AG08395 (cell line): ENCODE results near the gene FIZ1.

Experiments used
- DNase-seq: peaks from one replicate; pipeline ENCODE4 v3.0.0; 2012; ENCODE audit warnings: mixed read lengths, low spot score

Gene FIZ1

DNA sequence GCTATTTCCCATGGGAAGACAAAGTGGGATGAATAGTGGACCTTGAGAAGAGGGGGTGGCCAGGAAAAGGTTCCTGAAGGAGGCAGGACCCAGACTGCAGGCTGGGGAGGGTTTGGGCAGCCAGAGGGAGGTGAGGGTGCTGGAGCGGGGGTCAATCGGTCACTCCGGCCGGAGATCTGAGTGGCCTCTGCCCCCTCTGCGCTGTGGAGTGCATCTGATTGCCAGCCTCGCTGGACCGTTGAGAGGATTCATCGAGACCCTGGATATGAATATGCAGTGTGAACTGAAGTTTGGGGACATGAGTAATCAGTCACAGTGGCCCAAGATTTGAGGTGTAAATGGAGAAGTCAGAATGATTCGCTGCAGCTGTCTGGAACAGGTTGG, 36.0 kb upstream of the FIZ1 start:
- DNase-seq, result no peak

DNA sequence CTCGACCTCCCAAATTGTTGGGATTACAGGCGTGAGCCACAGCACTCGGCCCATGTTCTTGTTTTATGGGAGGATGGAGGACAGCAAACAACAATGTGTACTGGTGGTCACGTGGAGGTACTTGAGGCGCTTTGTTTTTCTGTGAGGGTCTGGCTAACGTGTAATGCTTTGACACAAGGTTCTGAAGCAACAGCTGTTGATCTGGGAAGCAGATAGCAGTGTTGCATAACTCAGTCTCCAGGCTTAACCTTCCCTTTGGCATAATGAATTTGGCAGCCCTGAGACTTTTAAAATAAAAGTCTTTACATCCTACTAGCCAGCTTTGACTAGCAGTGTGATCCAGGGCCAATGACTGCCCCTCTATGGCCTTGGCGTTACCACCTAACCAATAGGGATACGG, 34.5 kb upstream of the FIZ1 start:
- no peak for DNase-seq

DNA sequence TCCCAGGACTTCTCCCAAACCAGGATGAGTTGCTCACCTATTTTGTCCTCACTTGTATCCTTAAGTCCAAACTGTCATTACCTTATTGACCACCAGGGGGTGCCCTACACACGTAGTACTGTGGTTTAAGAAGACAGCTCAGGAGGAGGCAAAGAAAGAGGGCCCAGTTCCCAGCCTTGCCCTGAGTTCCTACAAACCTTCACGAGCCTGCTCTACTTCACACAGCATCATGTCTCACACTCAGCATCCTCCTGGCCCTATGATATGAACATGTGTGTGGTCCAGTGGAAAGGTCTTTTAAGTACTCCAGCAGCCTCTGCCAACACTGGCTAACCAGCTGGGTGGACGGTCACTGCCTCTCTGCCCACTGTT, 33.1 kb upstream of the FIZ1 start:
- peak; percentile 71 for DNase-seq

DNA sequence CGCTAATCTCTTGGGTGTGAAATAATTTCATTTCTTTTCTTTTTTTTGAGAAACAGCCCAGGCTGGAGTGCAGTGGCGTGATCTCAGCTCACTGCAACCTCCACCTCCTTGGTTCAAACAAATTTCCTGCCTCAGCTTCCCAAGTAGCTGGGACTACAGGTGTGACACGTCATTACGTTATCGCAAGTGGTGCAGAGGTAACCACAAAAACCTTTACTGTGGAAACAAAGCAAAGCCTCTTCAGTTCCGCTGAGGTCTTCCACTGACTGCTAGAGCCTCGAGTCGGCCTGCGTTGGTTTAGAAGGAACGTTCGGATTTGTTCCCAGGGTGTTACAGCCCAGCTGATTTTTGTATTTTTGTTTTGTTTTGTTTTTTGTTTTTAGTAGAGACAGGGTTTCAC, 27.0 kb upstream of the FIZ1 start:
- DNase-seq, result no peak

DNA sequence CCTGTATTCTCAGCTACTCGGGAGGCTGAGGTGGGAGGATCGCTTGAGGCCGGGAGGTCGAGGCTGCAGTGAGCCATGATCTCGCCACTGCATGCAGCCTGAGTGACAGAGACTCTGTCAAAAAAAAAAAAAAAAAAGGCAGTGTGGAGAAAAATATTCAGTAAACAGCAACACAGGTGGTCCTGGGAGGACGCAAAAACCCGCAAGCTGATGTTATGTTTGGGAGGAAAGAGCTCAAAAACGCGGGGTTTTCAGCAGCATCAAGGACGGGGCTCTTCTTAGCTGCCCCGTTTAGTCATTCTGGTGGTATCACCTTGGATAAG, 25.6 kb upstream of the FIZ1 start:
- no peak for DNase-seq

DNA sequence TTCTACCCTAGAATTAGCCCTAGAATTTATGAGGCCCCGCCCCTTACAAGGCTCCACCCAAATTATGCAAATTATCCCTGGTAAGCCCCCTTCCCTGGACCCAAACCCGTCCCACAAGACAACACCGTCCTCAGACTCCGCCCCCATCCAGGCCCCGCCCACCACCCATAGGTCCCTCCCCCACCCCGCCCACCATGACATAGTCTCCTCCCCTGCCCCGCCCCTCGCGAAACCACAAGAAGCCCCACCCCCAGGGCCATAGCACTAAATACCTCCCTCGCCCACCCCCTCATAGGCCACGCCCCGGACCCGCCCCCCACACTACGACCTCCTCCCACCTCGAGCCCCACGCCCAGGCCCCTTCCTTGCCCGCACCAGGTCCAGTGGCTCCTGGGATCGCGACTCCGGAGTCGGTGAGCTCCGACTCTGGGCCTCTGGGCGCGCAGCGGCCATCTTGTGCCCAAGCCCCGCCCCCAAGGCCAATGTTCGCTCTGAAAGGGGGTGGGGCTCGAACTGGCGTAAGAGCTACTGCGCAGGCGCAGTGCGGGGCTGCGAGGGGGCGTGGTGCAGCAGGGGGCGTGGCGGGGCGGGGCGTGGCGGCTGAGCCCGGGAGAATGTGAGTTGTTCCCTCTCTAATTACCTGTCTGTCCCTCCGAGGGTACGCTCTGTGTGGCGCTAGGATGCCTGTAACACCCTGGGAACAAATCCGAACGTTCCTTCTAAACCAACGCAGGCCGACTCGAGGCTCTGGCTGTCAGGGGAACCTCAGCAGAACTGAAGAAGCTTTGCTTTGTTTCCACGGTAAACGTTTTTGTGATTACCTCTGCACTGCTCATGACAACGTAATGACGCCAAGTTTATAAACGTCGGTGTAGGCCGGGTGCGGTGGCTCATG, 25.0 kb upstream of the FIZ1 start, which contains the start of gene ZNF784:
ZNF784 (minus strand) TSS at position 458 of the 895 bp plus-strand sequence; CDS start at position 453, 5 bp downstream.
- peak; percentile 99 for DNase-seq

DNA sequence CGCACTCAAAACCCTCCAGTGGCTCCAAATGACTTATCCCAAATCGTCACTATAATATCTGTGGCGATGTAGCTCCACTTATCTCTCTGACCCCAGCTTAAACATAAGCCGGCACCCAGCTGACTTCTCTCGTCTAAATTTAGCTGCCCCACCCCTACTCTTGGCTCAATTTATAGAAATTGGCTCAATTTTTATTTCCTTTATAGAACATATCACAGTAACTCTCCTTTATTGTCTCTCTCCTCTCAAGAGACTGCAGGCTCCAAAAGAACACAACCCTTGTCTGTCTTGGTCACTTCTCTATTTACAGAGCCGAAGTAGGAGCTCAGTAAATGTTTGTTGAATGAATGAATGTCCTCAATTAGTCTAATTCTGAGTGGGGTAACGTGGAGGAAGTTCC, 24.2 kb upstream of the FIZ1 start:
- no peak for DNase-seq

DNA sequence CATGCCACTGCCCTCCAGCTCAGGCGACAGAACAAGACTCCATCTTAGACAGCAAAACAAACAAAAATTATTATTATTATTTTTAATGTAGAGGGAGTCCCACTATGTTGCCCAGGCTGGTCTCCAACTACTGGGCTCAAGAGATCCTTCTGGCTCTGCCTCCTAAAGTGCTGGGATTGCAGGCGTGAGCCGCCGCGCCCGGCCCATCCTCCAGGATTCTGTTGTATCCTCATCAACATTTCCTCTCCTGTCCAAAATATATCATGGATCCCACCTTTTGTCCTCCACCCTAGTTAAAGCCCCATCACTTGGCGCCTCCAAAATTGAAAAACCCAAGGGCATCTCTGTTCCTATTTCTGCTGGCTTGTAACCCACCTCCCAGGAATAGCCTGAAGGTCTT, 23.8 kb upstream of the FIZ1 start:
- no peak for DNase-seq

DNA sequence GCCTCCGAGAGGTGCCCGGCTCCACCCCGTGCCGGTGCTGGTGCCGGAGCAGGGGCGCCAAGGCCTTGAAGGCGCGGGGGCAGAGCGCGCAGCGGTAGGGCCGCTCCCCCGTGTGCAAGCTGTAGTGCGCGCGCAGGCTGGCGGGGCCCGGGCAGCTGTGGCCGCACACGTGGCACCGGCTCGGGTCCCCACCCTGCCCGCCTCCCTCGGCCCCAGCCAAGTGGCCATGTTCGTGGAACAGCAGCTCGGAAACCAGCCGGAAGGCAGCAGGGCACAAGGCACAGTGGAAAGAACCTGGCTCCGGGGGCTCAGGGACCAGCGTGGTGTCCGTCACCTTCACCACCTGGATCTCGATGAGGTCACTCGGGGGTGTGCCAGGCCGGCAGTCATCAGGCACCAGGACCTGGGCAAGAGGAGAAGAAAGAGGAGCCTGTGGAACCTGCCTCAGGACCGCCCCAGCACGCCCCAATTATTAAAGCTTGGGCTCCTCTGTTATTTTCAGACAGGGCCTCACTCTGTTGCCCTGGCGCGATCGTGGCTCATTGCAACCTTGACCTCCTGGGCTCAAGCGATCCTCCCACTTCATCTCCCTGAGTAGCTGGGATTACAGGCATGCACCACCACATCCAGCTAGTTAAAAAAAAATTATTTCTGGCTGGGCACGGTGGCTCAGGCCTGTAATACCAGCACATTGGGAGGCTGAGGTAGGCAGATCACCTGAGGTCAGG, 23.1 kb upstream of the FIZ1 start:
- no peak for DNase-seq

DNA sequence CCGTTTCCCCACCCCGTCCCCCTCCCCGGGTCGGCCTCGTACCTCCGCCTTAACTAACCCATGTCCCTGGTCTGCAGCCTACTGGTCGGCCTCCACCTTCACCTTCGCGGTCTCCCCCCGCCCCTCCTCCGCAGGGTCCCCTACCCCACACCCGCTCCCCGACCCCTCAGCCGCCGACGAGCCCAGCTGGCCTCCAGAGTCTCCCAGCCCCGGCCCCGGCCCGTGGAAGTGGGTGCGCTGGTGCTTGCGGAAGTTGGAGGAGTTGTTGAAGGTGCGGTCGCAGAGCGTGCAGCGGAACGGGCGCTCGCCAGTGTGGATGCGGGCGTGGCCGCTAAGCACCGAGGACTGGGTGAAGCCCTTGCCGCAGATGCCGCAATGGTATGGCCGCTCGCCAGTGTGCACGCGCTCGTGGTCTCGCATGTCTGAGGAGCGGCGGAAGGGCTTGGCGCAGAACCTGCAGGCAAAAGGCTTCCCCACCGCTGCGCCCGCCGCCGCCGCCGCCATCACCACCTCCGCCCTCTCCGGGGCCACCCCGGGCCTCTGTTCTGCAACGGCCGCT, 22.4 kb upstream of the FIZ1 start:
- no peak for DNase-seq

DNA sequence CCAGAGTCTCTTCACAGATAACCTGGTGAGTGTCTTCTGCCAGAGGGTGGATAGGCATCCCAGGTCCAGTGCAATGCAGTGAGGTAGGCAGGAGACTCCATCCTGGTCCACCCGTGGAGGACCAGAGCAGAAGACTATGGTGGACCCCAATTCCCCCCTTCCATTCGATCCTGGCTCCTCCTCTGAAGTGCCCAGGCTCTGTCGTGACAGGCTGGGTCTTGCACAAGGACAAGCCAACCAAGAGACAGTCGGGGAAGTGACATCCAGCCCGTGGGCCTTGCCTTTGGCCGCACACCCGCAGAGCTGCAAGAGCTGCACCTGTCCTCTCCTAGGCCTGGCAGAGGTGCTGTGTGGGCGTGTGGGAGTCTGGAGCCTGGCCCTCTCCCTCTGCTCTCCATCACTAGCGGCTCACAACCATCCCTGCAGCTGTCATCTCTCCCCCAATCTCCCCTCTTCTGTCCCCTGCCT, 21.9 kb upstream of the FIZ1 start:
- DNase-seq, result no peak

DNA sequence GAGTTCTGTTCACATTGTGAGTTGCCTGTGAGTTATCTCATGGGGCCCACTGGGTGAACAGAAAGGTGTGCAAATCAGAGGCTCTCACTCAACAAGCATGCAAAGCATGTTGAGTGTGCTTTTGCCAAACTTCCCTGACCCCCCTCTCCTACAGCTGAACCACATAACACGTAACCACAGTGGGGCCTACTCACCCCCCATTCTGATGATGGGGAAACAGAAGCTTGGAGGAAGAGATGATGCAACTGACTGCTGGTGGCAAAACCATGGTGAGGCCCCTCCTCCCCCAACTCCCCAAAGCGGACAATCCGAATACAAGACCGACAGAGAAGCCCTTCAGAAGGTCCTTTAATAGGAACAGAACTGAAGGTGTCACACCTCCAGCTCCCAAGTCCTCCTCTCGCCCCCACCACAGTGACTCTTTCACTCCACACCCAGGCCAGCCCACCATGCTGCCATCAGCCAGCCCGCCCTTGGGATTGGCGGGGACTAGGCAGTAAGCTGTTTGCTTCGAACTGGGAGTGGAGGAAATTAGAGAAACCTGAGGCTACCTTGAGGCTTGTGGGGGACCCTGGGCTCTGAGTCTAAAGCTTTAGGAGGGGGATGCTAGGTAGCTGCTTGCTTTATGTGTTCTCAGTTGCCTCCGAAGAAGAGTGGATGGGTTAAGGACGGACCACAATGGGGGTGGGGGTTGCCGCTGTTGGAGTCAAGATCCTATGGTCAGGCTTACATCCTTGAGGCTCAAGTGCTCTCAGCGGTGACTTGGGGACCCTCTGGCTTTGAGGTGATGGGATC, 21.3 kb upstream of the FIZ1 start:
- DNase-seq, result no peak

DNA sequence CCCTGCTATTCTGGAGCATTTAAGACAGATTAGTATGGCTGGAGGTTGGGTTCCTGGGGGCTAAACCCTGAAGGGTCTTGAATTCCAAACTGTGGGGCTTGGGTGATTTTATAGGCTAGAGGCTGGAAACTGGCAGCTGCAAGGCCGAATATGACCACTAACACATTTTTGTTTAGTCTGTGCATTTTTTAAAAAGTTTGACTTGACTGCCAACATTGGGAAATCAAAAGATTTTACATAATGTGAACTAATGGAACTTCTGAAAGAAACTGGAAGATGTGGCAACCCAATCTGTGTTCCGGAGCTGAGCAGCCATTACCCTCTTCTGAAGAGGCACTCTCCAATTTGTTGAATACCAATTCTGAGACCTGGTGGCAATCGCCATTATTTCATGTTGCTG, 20.0 kb upstream of the FIZ1 start:
- DNase-seq, result peak; percentile 29

DNA sequence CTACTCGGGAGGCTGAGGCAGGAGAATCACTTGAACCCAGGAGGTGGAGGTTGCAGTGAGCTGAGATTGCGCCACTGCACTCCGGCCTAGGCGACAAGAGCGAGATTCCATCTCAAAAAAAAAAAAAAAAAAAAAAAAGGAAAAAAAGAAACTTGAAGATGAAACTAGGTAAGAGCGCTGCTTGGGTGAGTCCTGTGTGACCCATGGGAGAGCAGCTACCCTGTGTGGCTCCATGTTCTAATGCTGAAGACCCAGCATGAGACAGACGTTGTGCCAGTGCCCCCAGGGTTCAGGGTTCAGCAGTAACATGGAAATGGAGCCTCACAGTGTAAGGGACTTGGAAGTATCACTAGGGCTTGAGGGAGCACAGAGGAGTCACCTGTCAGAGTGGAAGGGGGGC, 19.1 kb upstream of the FIZ1 start:
- DNase-seq, result no peak

DNA sequence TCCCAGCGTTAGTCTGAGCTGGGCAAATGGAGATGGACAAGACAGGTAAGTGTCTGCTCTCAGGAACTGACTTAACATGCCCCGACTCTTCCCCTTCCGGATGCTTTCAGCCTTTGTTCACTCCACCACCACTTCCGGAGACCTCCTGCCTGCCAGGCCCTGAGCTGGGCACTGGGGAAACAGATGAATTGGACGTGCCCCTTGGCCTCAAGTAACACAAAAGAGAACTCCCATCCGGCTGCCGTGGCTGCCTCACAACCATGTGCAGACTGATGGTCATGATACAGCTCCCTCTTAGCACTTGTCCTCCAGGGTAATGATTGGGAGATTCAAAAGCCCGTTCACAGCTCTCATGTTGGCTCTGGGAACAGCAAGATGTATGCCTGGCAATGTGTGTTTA, 18.1 kb upstream of the FIZ1 start:
- DNase-seq, result no peak

DNA sequence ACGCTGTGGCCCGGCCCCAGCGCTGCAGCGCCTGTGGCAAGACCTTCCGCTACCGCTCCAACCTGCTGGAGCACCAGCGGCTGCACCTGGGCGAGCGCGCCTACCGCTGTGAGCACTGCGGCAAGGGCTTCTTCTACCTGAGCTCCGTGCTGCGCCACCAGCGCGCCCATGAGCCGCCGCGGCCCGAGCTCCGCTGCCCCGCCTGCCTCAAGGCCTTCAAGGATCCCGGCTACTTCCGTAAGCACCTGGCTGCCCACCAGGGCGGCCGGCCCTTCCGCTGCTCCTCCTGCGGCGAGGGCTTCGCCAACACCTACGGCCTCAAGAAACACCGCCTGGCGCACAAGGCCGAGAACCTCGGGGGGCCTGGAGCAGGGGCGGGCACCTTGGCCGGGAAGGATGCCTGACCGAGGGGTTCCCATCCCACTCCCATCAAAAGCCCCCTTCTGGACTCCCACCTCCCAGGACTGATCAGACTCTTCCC, 17.1 kb upstream of the FIZ1 start:
- DNase-seq, result no peak

DNA sequence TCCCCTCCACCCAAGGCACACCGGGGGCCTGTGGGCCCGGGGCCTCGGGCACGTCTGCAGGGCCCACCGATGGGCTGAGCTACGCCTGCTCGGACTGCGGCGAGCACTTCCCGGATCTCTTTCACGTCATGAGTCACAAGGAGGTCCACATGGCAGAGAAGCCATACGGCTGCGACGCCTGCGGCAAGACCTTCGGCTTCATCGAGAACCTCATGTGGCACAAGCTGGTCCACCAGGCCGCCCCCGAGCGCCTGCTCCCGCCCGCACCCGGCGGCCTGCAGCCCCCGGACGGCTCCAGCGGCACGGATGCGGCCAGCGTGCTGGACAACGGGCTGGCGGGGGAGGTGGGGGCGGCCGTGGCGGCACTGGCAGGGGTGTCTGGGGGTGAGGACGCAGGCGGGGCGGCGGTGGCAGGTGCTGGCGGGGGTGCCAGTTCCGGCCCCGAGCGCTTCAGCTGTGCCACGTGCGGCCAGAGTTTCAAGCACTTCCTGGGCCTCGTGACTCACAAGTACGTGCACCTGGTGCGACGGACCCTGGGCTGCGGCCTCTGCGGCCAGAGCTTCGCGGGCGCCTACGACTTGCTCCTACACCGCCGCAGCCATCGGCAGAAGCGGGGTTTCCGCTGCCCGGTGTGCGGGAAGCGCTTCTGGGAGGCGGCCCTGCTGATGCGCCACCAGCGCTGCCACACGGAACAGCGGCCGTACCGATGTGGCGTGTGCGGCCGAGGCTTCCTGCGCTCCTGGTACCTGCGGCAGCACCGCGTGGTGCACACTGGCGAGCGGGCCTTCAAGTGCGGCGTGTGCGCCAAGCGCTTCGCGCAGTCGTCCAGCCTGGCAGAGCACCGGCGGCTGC, 16.5 kb upstream of the FIZ1 start:
- no peak for DNase-seq

DNA sequence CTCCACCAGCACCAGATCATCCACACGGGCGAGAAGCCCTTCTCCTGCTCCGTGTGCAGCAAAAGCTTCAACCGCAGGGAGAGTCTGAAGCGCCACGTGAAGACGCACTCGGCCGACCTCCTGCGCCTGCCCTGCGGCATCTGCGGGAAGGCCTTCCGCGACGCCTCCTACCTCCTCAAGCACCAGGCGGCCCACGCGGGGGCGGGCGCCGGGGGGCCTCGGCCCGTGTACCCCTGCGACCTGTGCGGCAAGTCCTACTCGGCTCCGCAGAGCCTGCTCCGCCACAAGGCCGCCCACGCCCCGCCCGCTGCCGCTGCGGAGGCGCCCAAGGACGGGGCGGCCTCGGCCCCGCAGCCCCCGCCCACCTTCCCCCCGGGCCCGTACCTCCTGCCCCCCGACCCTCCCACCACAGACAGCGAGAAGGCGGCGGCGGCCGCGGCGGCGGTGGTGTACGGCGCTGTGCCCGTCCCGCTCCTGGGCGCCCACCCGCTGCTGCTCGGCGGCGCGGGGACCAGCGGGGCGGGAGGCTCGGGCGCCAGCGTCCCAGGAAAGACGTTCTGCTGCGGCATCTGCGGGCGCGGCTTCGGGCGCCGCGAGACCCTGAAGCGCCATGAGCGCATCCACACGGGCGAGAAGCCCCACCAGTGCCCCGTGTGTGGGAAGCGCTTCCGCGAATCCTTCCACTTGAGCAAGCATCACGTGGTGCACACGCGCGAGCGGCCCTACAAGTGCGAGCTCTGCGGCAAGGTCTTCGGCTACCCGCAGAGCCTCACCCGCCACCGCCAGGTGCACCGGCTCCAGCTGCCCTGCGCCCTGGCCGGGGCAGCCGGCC, 15.6 kb upstream of the FIZ1 start:
- no peak for DNase-seq

DNA sequence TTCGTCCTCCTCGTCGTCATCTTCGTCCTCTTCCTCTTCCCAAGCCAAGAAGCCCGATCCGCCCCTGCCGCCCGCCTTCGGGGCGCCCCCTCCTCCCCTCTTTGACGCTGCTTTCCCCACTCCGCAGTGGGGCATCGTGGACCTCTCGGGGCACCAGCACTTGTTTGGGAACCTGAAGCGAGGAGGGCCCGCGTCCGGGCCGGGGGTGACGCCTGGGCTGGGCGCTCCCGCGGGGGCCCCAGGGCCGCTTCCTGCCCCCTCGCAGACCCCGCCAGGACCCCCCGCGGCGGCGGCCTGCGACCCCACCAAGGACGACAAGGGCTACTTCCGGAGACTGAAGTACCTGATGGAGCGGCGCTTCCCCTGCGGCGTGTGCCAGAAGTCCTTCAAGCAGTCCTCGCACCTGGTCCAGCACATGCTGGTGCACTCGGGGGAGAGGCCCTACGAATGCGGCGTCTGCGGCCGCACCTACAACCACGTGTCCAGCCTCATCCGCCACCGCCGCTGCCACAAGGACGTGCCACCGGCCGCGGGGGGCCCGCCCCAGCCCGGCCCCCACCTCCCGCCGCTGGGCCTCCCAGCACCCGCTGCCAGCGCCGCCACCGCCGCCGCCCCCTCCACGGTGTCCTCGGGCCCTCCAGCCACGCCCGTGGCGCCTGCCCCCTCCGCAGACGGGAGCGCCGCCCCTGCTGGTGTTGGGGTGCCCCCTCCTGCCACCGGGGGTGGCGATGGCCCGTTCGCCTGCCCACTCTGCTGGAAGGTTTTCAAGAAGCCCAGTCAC, 14.8 kb upstream of the FIZ1 start:
- DNase-seq, result no peak

DNA sequence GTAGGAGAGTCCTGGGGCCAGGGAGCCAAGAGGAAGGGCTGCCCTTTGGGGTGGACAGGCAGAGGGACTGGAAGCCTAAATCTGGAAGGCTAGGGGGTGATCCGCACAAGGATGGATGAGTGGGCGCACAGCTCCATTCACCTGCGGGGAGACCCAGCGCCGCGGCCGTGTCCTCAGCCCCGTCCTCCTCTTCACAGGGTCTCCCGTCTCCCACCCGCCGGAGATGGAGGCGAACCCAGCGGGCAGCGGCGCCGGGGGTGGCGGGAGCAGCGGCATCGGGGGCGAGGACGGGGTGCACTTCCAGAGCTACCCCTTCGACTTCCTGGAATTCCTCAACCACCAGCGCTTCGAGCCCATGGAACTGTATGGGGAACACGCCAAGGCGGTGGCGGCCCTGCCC, 14.1 kb upstream of the FIZ1 start:
- no peak for DNase-seq
